Skeletal muscle tissue (tissue), 4 donors: ENCODE data around the gene TRPC1. TPM values are rescaled to one million over a fixed set of nuclear protein-coding genes. Genes with fewer than 3 reads are reported as not detected.
A peak's percentile ranks its signal among the peaks of the same experiment; 100 is the strongest.
"Not testable (repeated sequence)": the region's sequence is repeated elsewhere in the genome, so short reads cannot be mapped to it uniquely, and the experiment has no call there.

Source experiments
- H3K27ac ChIP-seq: one replicate; pipeline ENCODE4 v1.7.0; 2013; ENCODE audit warnings: mild to moderate bottlenecking, low read depth, low read length, inconsistent platforms
- H3K27me3 ChIP-seq, 3 donors: one replicate each; pipeline ENCODE4 v1.7.0; 2013; ENCODE audit warnings: low read length in 3 of 3; ENCODE audit not compliant: control insufficient read depth in 3 of 3, insufficient read depth in 3 of 3
- H3K36me3 ChIP-seq, 3 donors: one replicate each; pipeline ENCODE4 v1.7.0; 2013; ENCODE audit warnings: low read length in 3 of 3; ENCODE audit not compliant: control insufficient read depth in 3 of 3, insufficient read depth in 3 of 3
- H3K4me1 ChIP-seq, 3 donors: one replicate each; pipeline ENCODE4 v1.7.0; 2013; ENCODE audit warnings: low read length in 3 of 3, mild to moderate bottlenecking in 3 of 3; ENCODE audit not compliant: control insufficient read depth in 3 of 3, insufficient read depth in 3 of 3
- H3K4me3 ChIP-seq, 3 donors: one replicate each; pipeline ENCODE4 v1.7.0; 2013; ENCODE audit warnings: low read length in 3 of 3
- H3K9ac ChIP-seq, 3 donors: one replicate each; pipeline ENCODE4 v1.7.0; 2013; ENCODE audit warnings: low read length in 3 of 3, mild to moderate bottlenecking in 3 of 3, moderate library complexity in 2 of 3, low read depth in 1 of 3
- H3K9me3 ChIP-seq, 3 donors: one replicate each; pipeline ENCODE4 v1.7.0; 2013; ENCODE audit warnings: low read length in 3 of 3; ENCODE audit not compliant: control insufficient read depth in 3 of 3
- total RNA-seq: library from RNA; depleted of rRNA; stranded (reverse); fragments of >200 nt; gene quantifications from one replicate; pipeline ENCODE4 v1.2.3, GENCODE V29; 2014
- donor health status: Osteomylitis.

The TRPC1 gene
- total RNA-seq, 1 donor from 2014 or later, result 32.9 TPM

- no peak overlapping the region for H3K9ac ChIP-seq
- H3K4me1 ChIP-seq, result no peaks in the 10 kb centered on the region
- no peak overlapping the region for H3K4me3 ChIP-seq
- H3K27ac ChIP-seq, result no peak overlapping the region
- no peaks in the 10 kb centered on the region for H3K9me3 ChIP-seq
- no peaks in the 10 kb centered on the region for H3K27me3 ChIP-seq
- no peaks in the 10 kb centered on the region for H3K36me3 ChIP-seq
Measured at GRCh38 chr3:142709207-142709606, 14.6 kb upstream of the TRPC1 start.

- H3K9me3 ChIP-seq, H3K4me3 ChIP-seq, H3K36me3 ChIP-seq, H3K4me1 ChIP-seq, H3K27me3 ChIP-seq, H3K9ac ChIP-seq, H3K27ac ChIP-seq: not testable (repeated sequence)
Measured at GRCh38 chr3:142714882-142715281, 9.0 kb upstream of the TRPC1 start.

- H3K4me1 ChIP-seq, result no peaks in the 10 kb centered on the region
- H3K9me3 ChIP-seq, result no peaks in the 10 kb centered on the region
- no peaks in the 10 kb centered on the region for H3K27me3 ChIP-seq
- no peak overlapping the region for H3K27ac ChIP-seq
- H3K36me3 ChIP-seq, result no peaks in the 10 kb centered on the region
- no peak overlapping the region for H3K9ac ChIP-seq
- H3K4me3 ChIP-seq, result no peak overlapping the region
Measured at GRCh38 chr3:142716102-142716501, 7.7 kb upstream of the TRPC1 start.

GRCh38 chr3:142723665-142723967 lies 218 bp upstream of the TRPC1 start:
- Histone ChIP-seq H3K27me3 (peaks cover 0 to 8% (median 5%) of the 10 kb centered on the region in 3 donors), H3K9me3 (no peaks in the 10 kb centered on the region), H3K4me3 (peak overlapping the region; percentile 78 to 87 (median 81)), H3K4me1 (peaks cover 0 to 7% (median 2%) of the 10 kb centered on the region in 3 donors), H3K9ac (no peak overlapping the region), H3K27ac (no peak overlapping the region), H3K36me3 (no peaks in the 10 kb centered on the region)

- Histone ChIP-seq H3K36me3 (no peaks in the 10 kb centered on the region), H3K27me3 (peaks cover 0 to 8% (median 5%) of the 10 kb centered on the region in 3 donors), H3K4me3 (peak overlapping the region; percentile 78 to 87 (median 81)), H3K9me3 (no peaks in the 10 kb centered on the region), H3K4me1 (peaks cover 0 to 7% (median 2%) of the 10 kb centered on the region in 3 donors), H3K27ac (peak overlapping the region; percentile 54), H3K9ac (peak overlapping the region; percentile 67 to 80 (median 70))
Measured at GRCh38 chr3:142724682-142725356, 985 bp downstream of the TRPC1 start.

GRCh38 chr3:142725357-142725739 lies 1.5 kb downstream of the TRPC1 start:
- no peaks in the 10 kb centered on the region for H3K36me3 ChIP-seq
- H3K4me3 ChIP-seq, result peak overlapping the region; percentile 78 to 87 (median 81)
- peaks cover 0 to 8% (median 5%) of the 10 kb centered on the region in 3 donors for H3K27me3 ChIP-seq
- H3K9ac ChIP-seq, result no peak overlapping the region
- no peak overlapping the region for H3K27ac ChIP-seq
- no peaks in the 10 kb centered on the region for H3K9me3 ChIP-seq
- peaks cover 0 to 7% (median 2%) of the 10 kb centered on the region in 3 donors for H3K4me1 ChIP-seq

GRCh38 chr3:142726017-142726416 lies 2.2 kb downstream of the TRPC1 start:
- H3K9ac ChIP-seq, result no peak overlapping the region
- H3K27ac ChIP-seq, result no peak overlapping the region
- no peaks in the 10 kb centered on the region for H3K36me3 ChIP-seq
- peaks cover 0 to 7% (median 2%) of the 10 kb centered on the region in 3 donors for H3K4me1 ChIP-seq
- no peak overlapping the region for H3K4me3 ChIP-seq
- no peaks in the 10 kb centered on the region for H3K9me3 ChIP-seq
- peaks cover 0 to 8% (median 5%) of the 10 kb centered on the region in 3 donors for H3K27me3 ChIP-seq

- Histone ChIP-seq H3K9me3 (peaks cover 0 to 1% (median 0%) of the 10 kb centered on the region in 3 donors), H3K4me3 (no peak overlapping the region), H3K27ac (no peak overlapping the region), H3K36me3 (no peaks in the 10 kb centered on the region), H3K27me3 (no peaks in the 10 kb centered on the region), H3K4me1 (no peaks in the 10 kb centered on the region), H3K9ac (no peak overlapping the region)
Measured at GRCh38 chr3:142732066-142732465, 8.2 kb downstream of the TRPC1 start.

- H3K36me3 ChIP-seq, result no peaks in the 10 kb centered on the region
- H3K4me3 ChIP-seq, result no peak overlapping the region
- H3K4me1 ChIP-seq, result no peaks in the 10 kb centered on the region
- peaks cover 0 to 1% (median 0%) of the 10 kb centered on the region in 3 donors for H3K9me3 ChIP-seq
- H3K9ac ChIP-seq, result no peak overlapping the region
- no peaks in the 10 kb centered on the region for H3K27me3 ChIP-seq
- no peak overlapping the region for H3K27ac ChIP-seq
Measured at GRCh38 chr3:142734834-142735233, 11.0 kb downstream of the TRPC1 start.

- Histone ChIP-seq H3K9me3 (peaks cover 0 to 1% (median 0%) of the 10 kb centered on the region in 3 donors), H3K36me3 (no peaks in the 10 kb centered on the region), H3K4me1 (no peaks in the 10 kb centered on the region), H3K27ac (no peak overlapping the region), H3K4me3 (no peak overlapping the region), H3K27me3 (no peaks in the 10 kb centered on the region), H3K9ac (no peak overlapping the region)
Measured at GRCh38 chr3:142735462-142735861, 11.6 kb downstream of the TRPC1 start.
